HG03469 (cell line): ENCODE results near the gene TRIM40.

Experiments used
- ATAC-seq: cut with Tn5 transposase; IDR thresholded peaks from one replicate; pipeline ENCODE4 v1.9.1; 2021; ENCODE audit warnings: mild to moderate bottlenecking, moderate library complexity, moderate number of reproducible peaks; ENCODE audit not compliant: unreplicated experiment

Gene TRIM40

DNA sequence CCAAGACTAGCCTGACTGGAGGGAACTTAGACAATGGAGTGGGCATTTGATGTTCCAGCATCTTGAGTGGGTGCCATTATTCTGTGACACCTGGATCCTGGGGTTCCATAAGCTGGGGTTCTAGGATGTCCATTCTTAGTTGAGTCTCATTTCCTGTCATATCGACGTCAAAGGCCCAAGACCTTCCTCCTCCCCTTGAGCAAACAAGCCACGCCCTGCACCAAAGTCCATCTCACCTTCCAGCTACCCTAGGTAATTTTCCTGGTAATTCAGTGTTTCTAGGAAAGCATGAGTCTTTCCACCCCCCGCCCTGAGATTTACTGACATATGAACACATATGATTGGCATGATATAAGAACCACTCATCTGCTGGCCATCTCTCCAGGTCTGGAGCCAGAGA lies at the start of gene TRIM40:
TRIM40 (plus strand) TSS at position 384 of the 400 bp plus-strand sequence. CDS start 897 bp downstream, outside the sequence.
- no peak for ATAC-seq

DNA sequence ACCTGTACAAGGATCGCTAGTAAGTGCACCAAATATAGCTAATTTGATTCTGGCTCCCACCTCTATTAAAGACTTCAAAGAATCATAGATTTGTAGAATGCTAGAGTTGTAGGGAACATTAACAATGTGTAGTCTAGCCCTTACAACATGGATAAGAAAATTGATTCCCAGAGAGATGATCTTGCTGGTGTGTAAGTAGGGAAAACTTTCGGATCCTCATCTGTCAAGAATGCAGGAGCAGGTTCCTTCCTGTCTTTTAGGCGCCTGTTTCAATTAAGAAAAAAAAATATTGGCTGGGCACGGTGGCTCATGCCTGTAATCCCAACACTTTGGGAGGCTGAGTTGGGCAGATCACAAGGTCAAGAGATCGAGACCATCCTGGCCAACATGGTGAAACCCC lies 48.1 kb upstream of the TRIM40 start:
- ATAC-seq, result no peak

- ATAC-seq, result no peak
Observed at GRCh38 chr6:30091577-30092381, 44.2 kb upstream of the TRIM40 start.

DNA sequence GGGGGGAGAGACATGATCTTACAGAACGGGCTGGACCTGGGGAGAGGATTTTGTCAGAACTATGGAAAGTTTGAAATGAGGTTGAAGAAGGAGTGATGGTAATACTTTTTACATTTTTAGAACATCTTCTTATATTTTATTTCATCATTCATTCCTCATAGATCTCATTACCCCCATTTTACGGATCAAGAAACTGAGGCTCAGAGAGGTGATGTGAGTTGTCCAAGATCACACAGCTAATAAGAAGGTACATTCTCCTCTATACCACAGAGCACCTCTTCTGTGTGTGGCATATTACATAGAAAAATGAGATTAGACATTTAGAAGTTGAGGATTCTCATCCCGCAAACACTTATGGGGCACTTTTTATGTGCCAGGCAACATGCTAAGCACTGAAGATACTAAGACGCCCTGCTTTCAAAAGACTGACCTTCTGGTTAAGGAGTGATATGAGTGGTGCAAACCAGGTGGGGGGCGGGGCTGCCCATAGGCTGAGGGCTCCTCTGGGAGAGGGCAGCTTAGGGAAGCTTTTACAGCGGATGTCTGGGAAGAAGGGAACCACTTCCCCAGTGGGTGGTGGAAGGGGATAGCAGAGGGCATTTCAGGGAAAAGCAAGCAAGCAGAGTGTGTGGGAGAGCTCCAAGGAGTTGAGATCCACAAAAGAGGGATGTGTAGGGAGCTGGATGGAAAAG lies 42.9 kb upstream of the TRIM40 start:
- no peak for ATAC-seq

- ATAC-seq, result no peak
Observed at GRCh38 chr6:30093951-30094661, 41.8 kb upstream of the TRIM40 start.

GRCh38 chr6:30096829-30097228 lies 39.1 kb upstream of the TRIM40 start:
- ATAC-seq, result no peak

DNA sequence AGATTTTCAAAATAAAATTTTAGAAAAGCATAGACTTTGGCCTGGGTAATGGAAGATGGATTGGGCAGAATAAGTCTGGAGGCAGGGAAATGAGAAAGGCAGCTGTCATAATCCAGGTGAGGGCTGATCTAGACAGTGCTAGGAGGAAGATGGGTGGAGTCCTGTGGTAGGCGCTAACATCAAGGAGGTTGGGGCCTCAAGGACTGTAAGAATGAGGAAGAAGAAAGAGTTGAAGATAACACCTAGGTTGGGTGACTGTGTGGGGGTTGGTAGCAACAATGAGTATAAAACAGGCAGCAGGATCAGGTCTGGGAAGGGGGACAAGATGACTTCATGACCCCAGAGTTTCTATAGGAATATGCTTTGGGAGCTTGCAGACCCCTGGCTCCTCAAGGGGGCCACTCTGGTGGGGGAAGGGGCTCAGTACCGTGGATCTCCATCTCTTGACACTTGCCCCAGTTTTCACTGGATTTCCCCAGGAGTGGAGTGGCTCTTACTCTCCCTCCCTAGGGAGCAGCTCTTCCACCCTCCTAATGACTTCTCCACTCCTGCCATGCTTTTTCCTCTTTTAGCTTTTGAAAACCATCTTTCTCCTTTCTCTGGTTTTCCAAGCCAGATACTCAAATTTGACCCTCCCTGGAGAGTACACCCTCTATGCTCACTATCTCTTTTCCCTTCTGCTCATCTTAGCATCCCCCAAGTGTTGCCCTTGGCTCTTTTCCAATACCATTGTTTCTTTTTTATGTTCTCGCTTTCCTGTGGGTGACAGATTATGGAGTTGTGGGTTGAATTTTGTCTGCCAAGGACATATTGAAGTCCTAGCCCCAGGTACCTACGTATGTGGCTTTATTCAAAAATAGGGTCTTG lies 37.8 kb upstream of the TRIM40 start:
- no peak for ATAC-seq

- no peak for ATAC-seq
Observed at GRCh38 chr6:30100154-30100553, 35.8 kb upstream of the TRIM40 start.

GRCh38 chr6:30100585-30101443 lies 35.1 kb upstream of the TRIM40 start:
- ATAC-seq, result no peak

GRCh38 chr6:30101444-30102413 lies 34.2 kb upstream of the TRIM40 start:
- no peak for ATAC-seq

- ATAC-seq, result no peak
Observed at GRCh38 chr6:30102414-30102969, 33.4 kb upstream of the TRIM40 start.

GRCh38 chr6:30102970-30103871 lies 32.7 kb upstream of the TRIM40 start:
- ATAC-seq, result peak; percentile 56

GRCh38 chr6:30103872-30104179 lies 32.1 kb upstream of the TRIM40 start:
- ATAC-seq, result no peak

- ATAC-seq, result no peak
Observed at GRCh38 chr6:30104661-30105060, 31.3 kb upstream of the TRIM40 start.

- no peak for ATAC-seq
Observed at GRCh38 chr6:30111266-30111856, 24.6 kb upstream of the TRIM40 start.

- no peak for ATAC-seq
Observed at GRCh38 chr6:30112402-30112994, 23.4 kb upstream of the TRIM40 start.
